ENCODE results near the gene PHACTR3.

PHACTR3 gene

GRCh38 chr20:59665656-59666555 is 61.6 kb downstream of the PHACTR3 start:
- H3K4me1 Mint-ChIP-seq, result no peaks in the 10 kb centered on the region
- CTCF ChIA-PET, result no interaction called here
- H3K27me3 Mint-ChIP-seq, result peaks cover 10% of the 10 kb centered on the region
- H3K36me3 Mint-ChIP-seq, result no peaks in the 10 kb centered on the region
- H3K4me3 Mint-ChIP-seq, result no peak overlapping the region
- no peaks in the 10 kb centered on the region for H3K9me3 Mint-ChIP-seq
- H3K27ac Mint-ChIP-seq, result no peak overlapping the region
- DNase-seq, result no peak

DNA sequence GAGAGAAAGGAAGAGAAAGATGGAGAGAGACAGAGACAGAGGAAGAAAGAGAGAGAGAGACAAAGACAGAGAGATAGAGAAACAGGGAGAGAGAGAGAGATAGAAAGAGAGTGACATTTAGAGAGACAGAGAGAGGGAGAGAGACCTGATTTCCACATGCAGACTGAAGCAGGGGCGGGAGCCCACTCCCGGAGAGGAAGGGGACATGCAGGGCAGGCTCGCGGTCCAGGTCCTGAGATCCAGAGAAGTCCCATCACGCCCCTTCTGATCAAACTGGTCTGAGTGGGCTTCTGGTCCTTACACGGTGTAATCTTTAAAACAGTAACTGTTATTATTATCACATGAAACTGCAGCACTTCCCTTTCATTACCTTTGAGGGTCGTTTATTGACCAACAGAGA is 62.2 kb downstream of the PHACTR3 start:
- H3K4me3 Mint-ChIP-seq, result no peak overlapping the region
- DNase-seq, result no peak
- CTCF ChIA-PET, result no interaction called here
- peaks cover 6% of the 10 kb centered on the region for H3K27me3 Mint-ChIP-seq
- no peaks in the 10 kb centered on the region for H3K4me1 Mint-ChIP-seq
- H3K9me3 Mint-ChIP-seq, result no peaks in the 10 kb centered on the region
- H3K36me3 Mint-ChIP-seq, result no peaks in the 10 kb centered on the region
- no peak overlapping the region for H3K27ac Mint-ChIP-seq

- CTCF ChIA-PET, result no interaction called here
- peaks cover 6% of the 10 kb centered on the region for H3K27me3 Mint-ChIP-seq
- no peaks in the 10 kb centered on the region for H3K36me3 Mint-ChIP-seq
- no peak overlapping the region for H3K4me3 Mint-ChIP-seq
- DNase-seq, result no peak
- no peaks in the 10 kb centered on the region for H3K9me3 Mint-ChIP-seq
- H3K27ac Mint-ChIP-seq, result no peak overlapping the region
- no peaks in the 10 kb centered on the region for H3K4me1 Mint-ChIP-seq
Observed at GRCh38 chr20:59667131-59667530, 62.8 kb downstream of the PHACTR3 start.

GRCh38 chr20:59667981-59668515 is 63.7 kb downstream of the PHACTR3 start:
- H3K9me3 Mint-ChIP-seq, result no peaks in the 10 kb centered on the region
- H3K27ac Mint-ChIP-seq, result no peak overlapping the region
- CTCF ChIA-PET, result no interaction called here
- H3K27me3 Mint-ChIP-seq, result peaks cover 10% of the 10 kb centered on the region
- no peak overlapping the region for H3K4me3 Mint-ChIP-seq
- DNase-seq, result no peak
- H3K36me3 Mint-ChIP-seq, result no peaks in the 10 kb centered on the region
- H3K4me1 Mint-ChIP-seq, result no peaks in the 10 kb centered on the region

GRCh38 chr20:59668926-59669850 is 64.8 kb downstream of the PHACTR3 start:
- no peak overlapping the region for H3K4me3 Mint-ChIP-seq
- no peaks in the 10 kb centered on the region for H3K36me3 Mint-ChIP-seq
- H3K4me1 Mint-ChIP-seq, result no peaks in the 10 kb centered on the region
- no peak for DNase-seq
- peaks cover 10% of the 10 kb centered on the region for H3K27me3 Mint-ChIP-seq
- CTCF ChIA-PET, result no interaction called here
- no peaks in the 10 kb centered on the region for H3K9me3 Mint-ChIP-seq
- H3K27ac Mint-ChIP-seq, result no peak overlapping the region

DNA sequence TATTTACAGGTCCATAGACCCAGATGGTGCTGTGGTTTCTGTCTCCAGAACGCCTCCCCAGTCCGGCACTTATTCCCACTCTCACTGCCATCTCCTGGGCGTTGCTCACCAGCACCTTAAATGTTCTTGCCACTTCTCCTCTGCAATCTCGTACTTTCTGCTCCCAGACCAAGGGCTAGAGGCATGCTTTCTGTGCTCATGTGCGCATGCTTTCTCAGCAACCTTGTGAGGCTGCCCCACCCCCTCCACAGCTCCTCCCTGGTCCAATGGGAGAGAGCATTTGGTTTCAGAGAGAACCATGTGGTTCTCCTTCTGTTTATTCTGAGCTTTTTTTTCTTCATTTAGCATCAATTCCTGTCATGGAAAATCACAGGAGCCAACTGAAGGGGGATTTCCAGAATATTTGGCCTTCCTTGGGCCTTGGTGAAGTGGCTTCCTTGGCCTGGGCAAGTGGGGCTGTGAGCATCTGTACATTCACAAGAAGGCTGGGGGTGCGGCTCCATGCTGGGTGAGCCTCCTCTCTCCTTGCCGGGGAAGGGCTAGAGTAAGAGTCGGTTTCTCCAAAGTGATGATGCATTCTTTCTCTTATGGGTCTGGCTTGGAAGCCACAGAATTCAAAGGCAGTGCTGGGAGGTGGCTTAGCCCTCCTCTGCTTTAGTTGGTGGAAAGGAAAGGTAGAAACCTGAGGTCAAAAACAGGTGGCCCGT is 66.6 kb downstream of the PHACTR3 start:
- H3K9me3 Mint-ChIP-seq, result no peaks in the 10 kb centered on the region
- no peak for DNase-seq
- no peaks in the 10 kb centered on the region for H3K4me1 Mint-ChIP-seq
- no peak overlapping the region for H3K27ac Mint-ChIP-seq
- CTCF ChIA-PET, result no interaction called here
- no peaks in the 10 kb centered on the region for H3K36me3 Mint-ChIP-seq
- peaks cover 11% of the 10 kb centered on the region for H3K27me3 Mint-ChIP-seq
- no peak overlapping the region for H3K4me3 Mint-ChIP-seq

- Mint-ChIP-seq H3K36me3 (no peaks in the 10 kb centered on the region), H3K9me3 (no peaks in the 10 kb centered on the region), H3K27me3 (peaks cover 14% of the 10 kb centered on the region), H3K4me3 (no peak overlapping the region), H3K27ac (no peak overlapping the region), H3K4me1 (no peaks in the 10 kb centered on the region)
- CTCF ChIA-PET, result no interaction called here
- no peak for DNase-seq
Observed at GRCh38 chr20:59671661-59672471, 67.5 kb downstream of the PHACTR3 start.

- Mint-ChIP-seq H3K4me1 (no peaks in the 10 kb centered on the region), H3K27me3 (peaks cover 14% of the 10 kb centered on the region), H3K36me3 (no peaks in the 10 kb centered on the region), H3K27ac (no peak overlapping the region), H3K9me3 (no peaks in the 10 kb centered on the region), H3K4me3 (no peak overlapping the region)
- CTCF ChIA-PET, result no interaction called here
- DNase-seq, result no peak
Observed at GRCh38 chr20:59672576-59672975, 68.2 kb downstream of the PHACTR3 start.

DNA sequence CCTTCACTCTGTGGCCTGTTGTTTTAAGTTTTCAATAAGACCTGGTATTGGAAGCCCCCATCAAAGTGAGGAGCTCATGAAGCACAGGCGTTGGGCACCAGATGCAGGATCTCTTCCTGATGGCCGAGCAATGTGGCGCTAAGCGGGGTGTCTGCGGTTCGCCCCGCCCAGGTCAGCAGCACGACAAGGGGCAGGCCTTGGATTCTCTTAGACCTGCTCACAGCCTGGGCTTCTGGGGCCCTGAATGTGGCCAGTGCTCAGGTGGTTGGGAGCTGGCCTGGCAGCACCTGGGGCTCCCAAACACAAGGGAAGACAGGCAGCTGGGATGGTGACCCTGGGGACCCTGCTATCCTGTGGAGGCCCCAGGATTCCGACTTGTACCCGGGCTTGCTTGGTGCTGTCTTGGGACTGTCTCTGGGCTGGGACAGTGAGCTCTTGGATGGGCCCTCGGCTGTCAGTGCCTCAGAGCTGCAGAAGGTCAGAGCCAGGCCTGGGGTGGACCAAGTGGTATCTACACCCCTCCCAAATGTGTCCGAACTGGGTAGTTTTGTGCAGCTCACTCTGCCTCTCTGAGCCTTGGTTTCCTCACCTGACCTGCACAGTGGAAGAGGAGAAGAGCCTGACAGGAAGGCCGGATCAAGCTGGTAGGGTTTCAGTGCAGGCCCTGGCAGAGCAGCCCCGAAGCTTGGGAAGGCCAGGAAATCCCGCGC is 69.1 kb downstream of the PHACTR3 start:
- Mint-ChIP-seq H3K27ac (no peak overlapping the region), H3K4me1 (no peaks in the 10 kb centered on the region), H3K4me3 (no peak overlapping the region), H3K27me3 (peaks cover 14% of the 10 kb centered on the region), H3K36me3 (no peaks in the 10 kb centered on the region), H3K9me3 (no peaks in the 10 kb centered on the region)
- DNase-seq, result no peak
- CTCF ChIA-PET, result no interaction called here

GRCh38 chr20:59673998-59674445 is 69.7 kb downstream of the PHACTR3 start:
- peaks cover 14% of the 10 kb centered on the region for H3K27me3 Mint-ChIP-seq
- H3K4me3 Mint-ChIP-seq, result no peak overlapping the region
- no peaks in the 10 kb centered on the region for H3K36me3 Mint-ChIP-seq
- CTCF ChIA-PET, result no interaction called here
- no peaks in the 10 kb centered on the region for H3K9me3 Mint-ChIP-seq
- no peaks in the 10 kb centered on the region for H3K4me1 Mint-ChIP-seq
- no peak for DNase-seq
- no peak overlapping the region for H3K27ac Mint-ChIP-seq

DNA sequence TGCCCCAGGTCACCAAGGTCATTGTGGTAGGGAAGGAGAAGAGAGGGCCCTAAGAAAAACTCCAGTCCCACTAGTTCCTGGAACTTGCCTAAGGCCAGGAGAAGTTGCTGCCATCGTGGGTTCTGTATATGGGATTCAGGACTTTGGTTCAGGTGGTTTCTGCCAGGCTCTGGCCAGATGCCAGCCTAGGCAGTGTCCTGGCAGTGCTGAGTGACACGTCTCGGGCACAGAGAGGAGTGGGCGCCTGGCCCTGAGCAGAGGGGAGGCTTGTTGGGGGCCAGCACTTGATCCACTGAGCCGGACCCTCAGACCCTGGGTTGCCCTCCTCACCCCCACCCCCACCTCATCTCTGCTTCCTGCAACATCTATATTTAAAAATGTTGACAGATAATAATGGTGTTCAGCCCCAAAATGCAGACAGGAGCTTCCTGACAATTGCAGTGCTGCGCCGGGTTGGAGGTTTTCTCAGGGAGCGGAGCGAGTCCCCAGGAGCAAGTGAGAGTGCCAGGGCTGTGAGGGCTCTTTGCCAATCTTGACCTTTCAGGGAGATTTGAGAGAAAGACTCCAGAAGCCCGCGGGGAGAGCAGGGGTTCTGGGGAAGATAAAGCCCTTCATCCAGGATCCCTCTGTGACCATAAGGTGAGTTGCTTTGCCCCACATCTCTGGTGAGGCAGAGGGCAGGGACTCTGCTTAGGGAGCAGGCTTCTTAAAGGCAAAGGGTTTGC is 71.9 kb downstream of the PHACTR3 start:
- DNase-seq, result no peak
- Mint-ChIP-seq H3K9me3 (no peaks in the 10 kb centered on the region), H3K4me1 (no peaks in the 10 kb centered on the region), H3K27ac (no peak overlapping the region), H3K4me3 (no peak overlapping the region), H3K36me3 (no peaks in the 10 kb centered on the region), H3K27me3 (peaks cover 18% of the 10 kb centered on the region)
- CTCF ChIA-PET, result no interaction called here

DNA sequence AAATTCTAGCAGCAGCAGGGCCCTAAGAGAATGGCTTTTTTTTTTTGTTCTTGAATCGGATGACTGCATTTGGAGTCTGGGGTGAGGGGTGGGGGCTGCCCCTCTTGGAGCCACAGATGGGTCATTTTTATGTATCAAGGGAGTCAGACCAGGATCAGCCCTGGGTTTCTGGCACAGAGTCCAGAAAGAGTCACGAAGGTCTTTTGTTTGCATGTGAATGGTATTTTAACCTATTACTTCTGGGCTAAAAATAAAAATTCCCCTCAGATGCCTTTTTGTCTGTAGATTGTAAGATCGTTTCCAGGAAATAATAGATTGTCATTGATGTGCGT is 72.5 kb downstream of the PHACTR3 start:
- Mint-ChIP-seq H3K27me3 (peaks cover 18% of the 10 kb centered on the region), H3K4me1 (no peaks in the 10 kb centered on the region), H3K36me3 (no peaks in the 10 kb centered on the region), H3K9me3 (no peaks in the 10 kb centered on the region), H3K27ac (no peak overlapping the region), H3K4me3 (no peak overlapping the region)
- CTCF ChIA-PET, result no interaction called here
- no peak for DNase-seq

DNA sequence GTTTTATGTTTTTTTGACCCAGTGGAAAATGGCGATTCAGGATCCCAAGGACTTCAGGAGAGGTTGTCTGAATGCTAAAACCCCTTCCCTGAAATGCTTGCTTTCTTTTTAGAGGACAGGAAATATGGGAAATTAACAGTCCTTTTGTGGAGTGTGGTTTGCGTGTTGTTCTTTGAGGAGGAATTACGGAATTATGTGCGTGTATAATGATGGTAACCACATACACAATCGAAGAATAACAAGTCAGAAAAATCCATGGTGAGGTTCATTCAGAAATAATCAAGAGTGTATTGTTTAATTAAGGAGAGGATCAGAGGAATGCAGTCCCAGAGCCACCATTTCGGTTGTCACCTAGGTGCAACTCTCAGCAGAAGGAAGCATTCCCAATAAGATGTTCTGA is 73.2 kb downstream of the PHACTR3 start:
- no peaks in the 10 kb centered on the region for H3K36me3 Mint-ChIP-seq
- H3K27me3 Mint-ChIP-seq, result peaks cover 17% of the 10 kb centered on the region
- no peaks in the 10 kb centered on the region for H3K9me3 Mint-ChIP-seq
- no peak overlapping the region for H3K27ac Mint-ChIP-seq
- H3K4me1 Mint-ChIP-seq, result no peaks in the 10 kb centered on the region
- CTCF ChIA-PET, result no interaction called here
- H3K4me3 Mint-ChIP-seq, result no peak overlapping the region
- no peak for DNase-seq
